ENCODE data around the gene NAV2.

The NAV2 gene

DNA sequence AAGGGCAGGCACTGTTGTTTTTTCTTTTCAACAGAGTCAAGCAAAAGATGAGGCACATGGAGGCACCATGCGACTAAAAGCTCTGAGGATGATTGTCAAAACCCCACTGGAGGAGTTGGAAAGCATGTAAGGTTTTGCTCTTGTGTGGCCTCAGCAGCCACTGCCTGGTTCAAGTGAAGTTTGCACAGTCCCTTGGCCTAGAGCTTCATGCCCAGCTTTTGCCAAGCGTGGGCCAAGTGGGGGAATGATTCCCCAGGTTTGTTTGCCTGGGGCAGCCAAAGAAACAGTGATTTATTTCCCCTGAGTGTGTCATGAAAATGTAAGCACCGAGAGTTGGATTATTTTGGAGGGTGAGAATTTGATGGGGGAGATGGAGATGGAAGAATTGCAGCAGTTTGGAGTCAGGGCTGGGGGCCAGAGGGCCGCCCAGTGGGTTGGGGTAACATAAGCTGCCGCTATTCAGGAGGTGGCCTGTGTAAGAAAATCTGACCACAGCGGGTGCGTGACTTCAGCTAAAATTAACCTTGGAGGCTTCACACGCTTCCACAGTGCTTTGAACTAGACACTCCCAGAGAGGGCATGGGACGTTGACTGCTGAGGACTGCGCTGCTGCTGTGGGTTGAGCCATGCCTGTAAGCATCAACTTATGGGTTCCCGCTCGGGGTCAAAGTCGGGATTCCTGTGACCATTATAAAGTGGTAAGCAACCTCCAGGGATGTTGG lies 100.7 kb downstream of the NAV2 start:
- no peak for DNase-seq

DNA sequence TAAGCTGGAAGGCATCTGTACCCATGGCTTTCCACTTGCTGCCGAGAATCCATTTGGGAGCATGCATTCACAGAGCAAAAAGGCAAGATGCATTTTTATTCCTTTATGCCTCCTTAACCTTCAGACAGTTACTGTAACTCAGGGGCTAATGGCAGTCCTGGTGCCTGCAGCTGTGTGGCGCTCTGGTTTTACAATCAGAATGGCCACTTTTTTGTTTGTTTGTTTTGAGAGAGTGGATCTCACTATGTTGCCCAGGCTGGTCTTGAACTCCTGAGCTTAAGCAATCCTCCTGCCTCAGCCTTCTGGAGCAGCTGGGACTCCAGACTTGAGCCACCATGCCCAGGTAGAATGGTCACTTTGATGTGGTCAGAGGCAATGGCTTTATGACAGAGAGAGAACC lies 101.8 kb downstream of the NAV2 start:
- no peak for DNase-seq

DNA sequence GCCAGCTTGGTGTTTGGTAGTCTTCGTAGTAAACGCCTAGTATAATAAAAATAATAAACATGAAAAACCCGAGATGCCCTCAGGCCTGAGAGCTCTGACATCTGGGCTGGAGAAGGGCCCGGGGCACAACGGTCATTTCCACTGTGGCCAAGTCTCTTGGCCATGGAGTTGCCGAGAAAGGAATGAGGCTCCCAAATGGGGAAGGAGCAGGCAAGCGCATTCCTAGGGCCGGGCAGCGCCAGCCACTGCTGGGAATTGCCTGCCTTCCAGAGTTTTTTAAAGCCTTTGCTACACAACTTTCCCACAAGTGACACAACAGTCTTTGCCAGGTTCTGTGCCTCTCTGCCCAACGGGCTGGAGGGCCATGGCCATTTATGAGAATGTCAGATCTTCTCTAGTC lies 103.4 kb downstream of the NAV2 start:
- DNase-seq, result no peak

DNA sequence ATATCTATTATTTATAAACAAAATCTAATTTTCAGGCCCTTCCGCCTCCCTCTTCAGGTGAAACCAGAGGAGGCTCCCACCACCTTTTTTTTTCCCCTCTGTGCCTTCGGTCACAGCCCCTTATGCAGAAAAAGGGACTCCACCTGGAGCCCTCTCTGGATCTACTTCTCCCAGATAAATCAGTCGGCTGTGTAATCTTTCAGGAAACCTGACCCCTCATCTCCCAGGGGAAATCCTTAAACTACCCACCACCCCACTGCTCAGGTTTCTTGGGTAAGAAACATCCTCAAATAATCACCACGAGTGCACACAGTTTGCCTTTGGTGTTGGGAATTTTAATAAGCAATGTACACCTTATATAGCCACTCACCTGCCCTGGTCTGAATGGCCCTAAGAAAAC lies 104.2 kb downstream of the NAV2 start:
- DNase-seq, result no peak

DNA sequence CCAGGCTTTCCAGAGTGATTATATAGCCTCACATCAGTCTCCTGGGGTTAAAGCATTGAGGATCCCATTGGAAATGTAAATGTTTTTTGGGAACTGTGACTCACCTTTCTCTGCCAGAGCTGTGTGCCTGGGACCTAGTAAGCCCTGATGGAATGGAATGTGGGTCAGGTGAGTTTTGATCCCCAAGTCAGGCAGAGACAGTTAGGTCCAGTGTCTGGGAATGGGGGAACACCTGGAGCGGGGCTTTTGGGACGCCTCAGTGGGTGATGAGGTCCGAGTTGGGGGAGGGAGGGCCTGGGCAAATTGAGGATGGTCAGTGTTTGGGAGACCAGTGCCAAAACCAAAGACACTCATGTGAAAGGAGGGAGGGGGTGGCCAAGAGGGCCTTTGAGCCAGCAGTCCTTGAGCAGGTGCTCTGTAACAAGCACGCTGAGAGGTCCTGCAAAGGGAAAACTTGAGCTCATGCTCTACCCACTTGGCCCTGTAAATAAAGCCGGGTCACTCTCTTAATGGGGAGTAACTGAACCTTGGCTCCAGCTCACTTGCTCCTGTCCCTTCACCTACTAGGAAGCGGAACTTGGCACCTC lies 104.7 kb downstream of the NAV2 start:
- DNase-seq, result no peak

DNA sequence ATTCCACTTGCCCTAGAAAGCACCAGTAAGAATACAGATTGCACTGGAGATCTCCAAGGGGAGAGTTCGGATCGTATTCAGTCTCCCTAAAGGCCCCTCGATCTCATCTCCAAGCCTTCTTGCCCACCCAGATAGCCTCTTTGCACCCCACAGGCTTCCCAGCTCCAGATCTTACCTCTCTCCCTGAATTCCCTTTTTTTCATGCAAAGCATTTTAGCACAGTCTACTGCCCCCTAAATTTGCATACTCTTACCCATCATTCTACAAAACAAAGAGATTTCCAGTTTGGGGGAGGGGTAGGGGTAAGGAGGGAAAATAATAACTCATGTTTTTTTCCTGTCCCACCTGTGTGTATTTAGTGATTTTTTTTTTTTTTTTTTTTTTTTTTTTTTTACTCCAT lies 105.2 kb downstream of the NAV2 start:
- no peak for DNase-seq

DNA sequence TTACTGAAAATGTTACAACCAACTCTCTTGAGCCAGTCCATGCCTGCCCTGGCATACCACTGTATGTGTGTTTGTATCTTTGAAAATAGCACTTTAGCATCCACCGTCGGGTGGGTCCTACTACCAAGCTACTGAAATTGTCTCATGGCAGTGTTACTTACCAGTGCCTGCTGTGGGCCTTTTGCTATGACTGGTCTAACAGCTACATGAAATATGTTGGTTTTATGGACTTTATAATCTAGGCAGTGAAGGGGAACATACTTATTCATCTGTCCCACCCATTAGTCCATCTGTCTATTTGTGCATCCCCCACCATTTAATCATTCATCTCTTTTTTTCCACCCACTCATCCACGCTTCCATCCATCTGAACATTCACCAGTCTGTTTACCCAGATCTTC lies 106.0 kb downstream of the NAV2 start:
- no peak for DNase-seq

DNA sequence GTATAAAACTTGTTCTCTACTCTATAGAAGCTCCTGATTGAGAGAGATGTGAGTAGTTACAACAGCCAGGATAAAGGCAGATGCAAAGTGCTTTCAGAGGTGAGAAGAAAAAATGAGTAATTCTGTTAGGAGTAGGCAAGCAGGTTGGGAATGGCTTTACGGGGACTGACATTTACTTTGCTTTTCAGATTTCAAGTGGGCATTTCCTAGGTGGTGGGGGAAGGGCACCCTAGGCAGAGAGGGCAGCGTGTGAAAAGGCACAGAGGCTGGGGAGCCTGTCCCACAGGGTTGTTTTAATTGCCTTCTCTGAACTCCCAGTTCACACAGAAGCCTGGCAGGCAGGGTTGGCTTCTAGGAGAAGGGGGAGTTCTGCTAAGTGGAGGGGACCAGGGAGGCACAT lies 106.5 kb downstream of the NAV2 start:
- DNase-seq, result no peak

DNA sequence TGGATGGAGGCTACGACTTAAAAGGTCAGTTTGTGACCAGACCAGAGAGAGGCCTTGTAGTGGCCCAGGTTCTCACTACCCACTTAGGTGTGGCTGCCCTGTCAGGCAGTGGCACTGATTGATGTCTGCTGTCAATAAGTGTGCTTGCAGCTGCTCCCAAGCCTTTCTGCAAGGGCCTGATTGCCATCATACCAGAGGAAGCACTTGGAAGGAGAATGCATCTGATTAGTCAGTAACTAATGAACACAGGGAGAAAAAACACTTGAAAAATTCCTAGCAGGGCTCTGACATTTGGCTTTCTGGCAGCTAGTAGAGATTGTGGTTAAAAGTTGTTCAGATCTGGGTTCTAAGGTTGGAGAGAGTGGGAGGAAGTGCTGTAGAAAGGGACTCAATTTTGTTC lies 107.5 kb downstream of the NAV2 start:
- DNase-seq, result no peak

DNA sequence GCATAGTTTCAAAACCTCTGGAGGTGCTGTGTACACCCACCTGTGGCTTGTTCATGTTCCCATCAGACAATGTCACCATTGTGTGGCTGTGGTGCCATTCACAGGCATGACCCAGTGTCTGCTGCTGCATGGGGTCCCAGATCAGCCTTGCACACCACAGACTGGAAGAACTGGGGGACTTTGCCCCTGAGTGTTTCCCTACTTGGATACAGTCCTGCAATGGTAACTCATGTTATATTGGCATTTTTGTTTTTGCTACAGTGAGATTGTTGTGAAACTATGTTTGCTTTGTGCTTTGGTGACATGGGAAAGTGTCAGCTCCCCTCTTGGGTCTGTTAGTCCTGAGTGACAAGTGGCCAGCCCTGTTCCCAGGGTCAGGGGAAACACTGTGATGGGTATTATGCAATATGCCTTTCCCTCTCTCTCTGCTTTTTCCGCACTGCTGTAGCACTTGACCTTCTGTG lies 108.8 kb downstream of the NAV2 start:
- DNase-seq, result no peak

DNA sequence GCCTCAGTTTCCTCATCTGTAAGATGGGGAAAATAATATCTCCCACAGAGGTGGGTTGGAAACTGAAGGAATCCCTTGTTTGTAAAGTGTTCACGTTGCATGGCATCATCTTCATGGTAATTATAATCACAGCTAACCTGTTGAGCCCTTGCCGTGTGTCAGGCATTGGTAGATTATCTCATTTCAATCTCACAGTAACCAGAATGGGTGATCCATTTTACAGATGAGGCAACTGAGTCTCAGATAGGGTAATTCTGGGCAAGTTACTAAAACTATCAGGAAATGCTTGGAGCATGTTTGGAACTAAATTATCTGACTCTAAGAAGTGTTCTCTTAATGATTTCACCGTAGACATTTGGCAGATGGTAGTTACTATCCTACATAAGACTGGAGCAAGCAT lies 109.4 kb downstream of the NAV2 start:
- DNase-seq, result no peak

DNA sequence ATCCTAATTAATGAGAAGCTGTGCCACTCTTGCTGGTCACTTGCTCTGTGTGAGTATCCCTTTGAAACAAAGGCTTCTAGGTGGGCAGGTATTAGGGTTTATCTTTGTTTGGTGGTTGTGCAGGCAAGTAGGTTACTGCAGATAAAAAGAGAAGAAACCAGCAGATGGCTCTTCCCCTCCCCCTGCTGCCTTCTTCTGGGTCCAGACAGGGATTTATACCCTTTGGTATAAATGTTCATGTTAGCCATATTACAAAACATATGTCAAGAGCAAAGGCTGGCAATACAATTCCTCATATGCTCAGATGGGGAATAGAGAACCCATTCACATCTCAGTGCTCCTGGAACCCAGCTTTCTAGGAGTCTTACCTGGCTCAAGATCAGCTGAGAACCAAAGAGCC lies 109.9 kb downstream of the NAV2 start:
- no peak for DNase-seq

DNA sequence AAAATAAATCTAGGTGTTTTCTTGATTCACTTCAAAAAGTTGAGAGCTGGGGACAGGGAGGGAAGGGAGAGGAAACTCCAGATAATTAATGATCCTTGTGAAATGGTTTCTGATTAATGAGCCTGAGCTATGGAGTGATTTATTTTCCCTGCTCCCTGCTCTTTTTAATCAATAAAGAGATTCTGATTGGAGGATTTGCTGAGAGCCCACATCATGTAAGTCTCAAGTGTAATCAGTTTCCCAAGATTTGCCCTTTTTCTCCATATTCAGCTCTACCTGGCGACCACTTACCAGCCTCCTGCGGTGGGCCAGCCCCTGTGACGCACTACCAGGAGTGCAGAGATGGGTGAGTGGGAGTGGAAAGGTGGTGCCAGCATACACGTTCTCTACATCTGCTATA lies 114.0 kb downstream of the NAV2 start:
- DNase-seq, result no peak

DNA sequence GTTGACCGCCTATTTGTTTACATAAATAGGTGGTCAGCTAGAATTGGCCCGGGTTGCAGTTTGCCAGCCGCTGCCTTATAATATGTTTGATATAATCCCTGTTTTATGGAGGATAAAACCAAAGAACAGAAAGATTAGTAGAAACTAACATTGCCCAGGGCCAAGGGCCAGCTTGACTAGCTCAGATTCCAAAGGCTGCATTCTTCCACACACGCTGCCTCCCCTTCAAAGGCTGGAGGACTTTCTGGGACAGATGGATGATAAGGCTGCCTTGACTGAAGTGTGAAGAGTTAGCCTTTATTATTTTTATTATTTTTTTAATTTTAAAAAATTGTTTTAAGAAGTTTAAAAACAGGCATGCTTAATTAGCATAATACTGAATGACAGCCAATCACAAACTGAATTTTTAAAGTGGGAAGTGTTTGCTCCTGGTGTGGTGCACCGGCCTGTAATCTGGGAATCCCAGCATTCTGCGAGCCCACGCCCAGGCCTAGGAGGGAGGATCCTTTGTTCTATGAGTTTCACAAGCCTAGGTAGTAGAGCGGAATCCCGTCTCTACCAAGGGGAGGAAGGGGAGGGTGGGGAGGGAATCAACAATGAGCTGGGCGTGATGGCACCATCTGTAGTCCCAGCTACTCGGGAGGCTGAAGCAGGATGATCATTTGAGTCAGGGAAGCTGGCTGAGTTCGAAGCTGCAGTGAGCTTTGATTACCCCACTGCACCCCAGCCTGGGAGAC lies 114.9 kb downstream of the NAV2 start:
- DNase-seq, result no peak

DNA sequence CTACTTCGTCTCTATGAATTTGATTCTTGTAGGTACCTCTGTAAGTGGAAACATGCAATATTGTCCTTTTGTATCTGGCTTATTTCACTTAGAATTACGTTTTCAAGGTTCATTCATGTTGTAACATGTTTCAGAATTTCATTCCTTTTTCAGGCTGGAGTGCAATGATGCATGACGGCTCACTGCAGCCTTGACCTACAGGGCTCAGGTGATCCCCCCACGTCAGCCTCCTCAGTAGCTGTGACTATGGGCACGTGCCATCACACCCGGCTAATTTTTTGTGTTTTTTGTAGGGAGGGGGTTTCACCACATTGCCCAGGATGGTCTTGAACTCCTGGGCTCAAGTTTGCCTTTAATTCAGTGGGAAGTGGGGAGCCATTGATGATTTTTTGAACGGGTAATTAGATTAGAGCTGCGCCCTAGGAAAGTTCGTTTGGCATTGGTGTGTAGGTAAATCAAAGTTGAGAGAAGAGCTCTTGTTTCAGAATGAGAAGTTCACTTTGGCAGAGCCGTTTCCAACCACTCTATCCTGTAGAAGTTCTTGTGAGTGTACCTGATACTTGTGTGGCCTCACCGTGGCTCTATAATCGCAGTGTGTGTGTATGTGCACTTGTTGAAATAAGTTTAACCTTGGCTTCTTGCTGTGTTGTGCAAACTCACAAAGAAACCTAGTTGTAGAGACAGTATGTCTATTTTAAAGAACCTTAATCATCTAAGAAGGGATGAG lies 115.9 kb downstream of the NAV2 start:
- DNase-seq, result no peak

DNA sequence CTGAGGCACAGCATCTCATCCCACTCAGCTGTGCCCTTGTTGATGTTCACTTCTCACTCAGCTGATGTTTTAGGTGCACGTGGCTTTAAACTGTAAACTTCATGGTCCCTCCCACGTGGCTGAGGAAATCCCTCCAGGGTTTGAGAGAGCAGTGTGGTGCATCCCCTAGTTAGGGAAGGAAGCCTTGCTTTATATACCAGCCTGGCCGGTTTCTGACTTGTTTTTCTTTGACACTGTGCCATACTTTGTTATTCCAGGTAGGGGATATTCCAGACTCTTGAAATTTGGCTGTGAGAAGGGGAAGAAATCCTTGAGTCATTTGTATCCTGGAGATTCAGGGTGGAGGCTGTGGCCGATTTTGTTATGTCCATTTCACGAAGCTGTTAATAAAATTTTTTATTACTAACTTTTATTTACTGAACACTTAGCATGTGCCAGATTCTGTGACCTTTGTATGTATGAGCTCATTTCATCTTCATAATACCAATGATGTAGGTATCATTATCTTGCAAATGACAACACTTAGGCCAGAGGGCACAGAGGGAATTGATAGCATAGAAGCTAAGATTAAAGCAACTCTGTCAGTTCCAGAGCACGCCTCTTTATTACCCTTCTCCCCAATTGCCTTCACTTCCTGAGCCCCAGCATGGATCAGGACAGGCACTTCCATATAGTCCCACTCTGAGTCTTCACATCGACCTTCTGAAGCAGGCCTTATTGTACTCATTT lies 116.6 kb downstream of the NAV2 start:
- DNase-seq, result no peak

DNA sequence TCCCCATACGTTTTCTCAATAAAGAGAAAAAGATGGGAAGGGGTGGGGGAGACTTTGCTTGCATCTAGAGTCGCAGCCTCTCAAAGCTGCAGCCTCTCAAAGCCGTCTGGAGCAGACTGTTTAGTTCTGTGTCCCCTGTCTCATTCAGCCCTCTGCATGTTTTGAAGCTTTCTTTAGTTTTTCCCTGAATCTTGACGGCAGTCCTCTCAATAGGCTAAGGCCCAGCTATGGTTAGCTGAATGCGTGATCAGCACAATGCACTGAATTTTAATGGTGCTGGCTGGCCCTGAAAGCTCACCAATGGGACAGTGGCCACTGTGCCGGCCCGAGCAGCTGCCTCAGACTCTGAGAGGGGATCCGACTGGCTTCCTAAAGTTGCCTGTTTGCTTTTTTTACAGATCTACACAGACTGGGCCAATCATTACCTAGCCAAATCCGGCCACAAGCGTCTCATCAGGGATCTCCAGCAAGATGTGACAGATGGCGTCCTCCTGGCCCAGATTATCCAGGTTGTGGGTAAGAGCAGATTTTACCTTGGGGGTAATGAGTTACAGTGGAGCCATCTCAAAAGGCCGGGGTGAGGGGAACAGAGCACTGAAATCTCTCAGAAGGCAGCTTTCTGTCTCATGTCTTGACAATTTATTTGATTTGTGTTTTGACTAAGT lies 119.6 kb downstream of the NAV2 start:
- no peak for DNase-seq

DNA sequence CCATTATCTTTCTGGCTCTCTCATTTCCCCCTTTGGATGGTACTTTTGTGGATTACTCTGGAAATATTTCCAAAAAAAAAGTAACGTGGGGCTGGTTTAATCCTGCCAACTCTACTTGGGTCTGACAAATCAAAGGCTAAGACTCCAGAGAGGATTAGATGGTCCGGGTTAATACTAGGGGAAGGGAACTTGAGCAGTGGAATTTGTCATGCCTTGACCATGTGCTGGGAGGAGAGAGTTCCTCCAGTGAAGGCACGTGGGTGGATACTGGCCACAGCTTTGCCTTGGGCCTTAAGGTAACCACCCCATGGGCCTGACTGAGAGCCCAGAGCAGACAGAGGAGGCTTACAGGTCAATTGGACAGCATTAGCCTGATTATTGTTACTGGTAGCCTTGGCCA lies 120.3 kb downstream of the NAV2 start:
- DNase-seq, result no peak

DNA sequence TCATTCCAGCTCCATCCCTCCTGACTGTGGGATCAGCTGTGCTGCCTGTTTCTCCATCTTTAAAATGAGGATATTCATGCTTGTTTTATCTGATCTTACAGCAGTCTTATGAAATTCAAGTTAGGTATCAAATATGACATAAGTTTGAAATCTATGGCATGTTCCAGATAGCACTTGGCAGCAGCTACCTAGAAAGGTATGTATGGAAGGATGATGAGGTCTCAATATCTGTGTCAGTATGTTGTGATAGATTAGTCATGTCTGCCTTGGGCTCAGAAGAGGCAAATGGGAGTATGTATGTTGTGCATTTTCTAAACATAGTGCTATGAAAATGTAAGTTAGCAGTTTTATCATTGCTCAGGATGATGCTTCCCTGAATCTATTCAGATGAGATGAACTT lies 122.1 kb downstream of the NAV2 start:
- DNase-seq, result no peak

DNA sequence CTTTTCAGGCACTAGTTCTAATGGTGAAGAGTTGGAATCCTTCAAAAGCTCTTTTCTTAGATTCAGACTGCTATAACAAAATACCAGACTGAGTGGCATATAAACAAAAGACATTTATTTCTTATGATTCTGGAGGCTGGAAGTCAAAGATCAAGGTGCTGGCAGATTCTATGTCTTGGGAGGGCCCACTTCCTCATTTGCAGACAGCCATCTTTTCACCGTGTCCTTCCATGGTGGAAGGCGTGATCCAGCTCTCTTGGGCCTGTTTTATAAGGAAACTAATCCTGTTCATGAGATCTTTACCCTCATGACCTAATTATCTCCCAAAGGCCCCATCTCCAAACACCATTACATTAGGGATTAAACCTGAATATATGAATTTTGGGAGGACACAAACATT lies 124.0 kb downstream of the NAV2 start:
- DNase-seq, result no peak

DNA sequence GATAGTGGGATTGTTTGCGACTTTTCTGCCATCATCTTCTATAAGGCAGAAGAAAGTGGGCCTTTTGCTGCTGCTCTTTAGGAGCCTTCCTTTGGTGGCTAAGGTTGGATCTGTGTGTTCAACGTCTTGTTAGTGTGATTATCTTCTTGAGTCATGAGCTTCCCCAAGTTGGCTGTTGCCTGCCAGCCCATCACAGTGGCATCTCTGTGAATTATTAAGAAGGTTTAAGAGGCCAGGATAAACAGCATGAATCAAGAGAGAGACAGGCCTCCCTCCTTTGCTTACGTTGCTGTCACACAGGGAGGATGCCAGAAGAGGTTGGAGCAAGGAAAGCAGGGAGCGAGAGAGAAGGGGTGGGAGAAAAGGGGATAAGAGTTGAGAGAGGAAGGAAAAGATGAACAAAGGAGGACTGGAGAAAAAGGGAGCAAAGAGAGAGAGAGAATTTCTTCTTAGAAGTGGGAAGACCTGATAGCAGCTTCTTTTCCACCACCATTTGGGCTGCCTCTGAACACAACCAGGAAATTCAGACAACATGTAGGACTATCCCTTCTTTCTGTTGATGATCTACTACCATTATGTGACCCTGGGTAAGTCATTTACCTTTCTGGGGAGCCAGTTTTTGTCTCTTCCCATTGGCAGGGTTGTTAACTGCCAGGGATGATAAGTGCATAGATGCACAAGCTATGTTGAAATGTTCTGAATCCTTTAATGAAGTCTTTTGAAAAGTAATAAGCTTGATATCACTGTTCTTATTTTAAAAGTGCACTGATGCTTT lies 126.5 kb downstream of the NAV2 start:
- DNase-seq, result no peak

DNA sequence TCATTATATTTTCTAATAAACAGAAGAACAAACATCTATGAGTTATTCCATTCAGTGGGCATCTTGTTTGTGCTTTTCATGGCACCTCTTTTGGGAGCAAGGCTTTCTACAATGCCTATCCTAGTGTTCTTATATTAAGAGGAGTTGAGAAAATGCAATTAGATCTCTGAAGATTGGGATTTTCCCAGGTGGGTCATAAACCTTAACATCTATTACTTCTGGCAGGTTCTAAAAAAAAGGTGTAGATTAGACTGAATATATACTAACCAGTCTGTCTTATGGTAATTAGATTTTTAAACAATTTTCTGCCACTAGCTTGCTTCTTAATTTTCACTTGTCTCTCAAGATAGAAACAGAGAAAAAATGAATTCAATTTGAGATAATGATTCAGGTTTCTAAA lies 128.3 kb downstream of the NAV2 start:
- DNase-seq, result no peak

All from stimulated activated CD4-positive, alpha-beta T cell treated with anti-CD3 and anti-CD28 coated beads, Interleukin-15, amount 100 ng/mL, for 24 hours (primary cell).